Activated naive CD8-positive, alpha-beta T cell (primary cell): ENCODE results near the gene NTF3.

Experiments
- H3K27ac Mint-ChIP-seq: one replicate; pipeline ENCODE4 v1.8.0; 2021; ENCODE audit warnings: mixed read lengths
- H3K27me3 Mint-ChIP-seq: one replicate; pipeline ENCODE4 v1.8.0; 2021; ENCODE audit warnings: mixed read lengths
- H3K36me3 Mint-ChIP-seq: one replicate; pipeline ENCODE4 v1.8.0; 2021; ENCODE audit warnings: mixed read lengths
- H3K4me1 Mint-ChIP-seq: one replicate; pipeline ENCODE4 v1.8.0; 2021; ENCODE audit warnings: low read depth, mixed read lengths
- H3K4me3 Mint-ChIP-seq: one replicate; pipeline ENCODE4 v1.8.0; 2021; ENCODE audit warnings: mild to moderate bottlenecking, mixed read lengths
- H3K9me3 Mint-ChIP-seq: one replicate; pipeline ENCODE4 v1.8.0; 2021; ENCODE audit warnings: low read depth, mixed read lengths

NTF3 gene

GRCh38 chr12:5481645-5482044 is 49.7 kb downstream of the NTF3 start:
- Mint-ChIP-seq H3K27ac (no peak overlapping the region), H3K4me3 (no peak overlapping the region), H3K36me3 (no peaks in the 10 kb centered on the region), H3K4me1 (no peaks in the 10 kb centered on the region), H3K27me3 (no peaks in the 10 kb centered on the region), H3K9me3 (no peaks in the 10 kb centered on the region)

GRCh38 chr12:5484426-5484825 is 52.5 kb downstream of the NTF3 start:
- Mint-ChIP-seq H3K27ac (no peak overlapping the region), H3K36me3 (no peaks in the 10 kb centered on the region), H3K27me3 (peaks cover 5% of the 10 kb centered on the region), H3K4me1 (no peaks in the 10 kb centered on the region), H3K4me3 (no peak overlapping the region), H3K9me3 (no peaks in the 10 kb centered on the region)

GRCh38 chr12:5485454-5485853 is 53.5 kb downstream of the NTF3 start:
- Mint-ChIP-seq H3K27ac (no peak overlapping the region), H3K4me3 (no peak overlapping the region), H3K27me3 (peaks cover 5% of the 10 kb centered on the region), H3K9me3 (no peaks in the 10 kb centered on the region), H3K4me1 (no peaks in the 10 kb centered on the region), H3K36me3 (no peaks in the 10 kb centered on the region)

DNA sequence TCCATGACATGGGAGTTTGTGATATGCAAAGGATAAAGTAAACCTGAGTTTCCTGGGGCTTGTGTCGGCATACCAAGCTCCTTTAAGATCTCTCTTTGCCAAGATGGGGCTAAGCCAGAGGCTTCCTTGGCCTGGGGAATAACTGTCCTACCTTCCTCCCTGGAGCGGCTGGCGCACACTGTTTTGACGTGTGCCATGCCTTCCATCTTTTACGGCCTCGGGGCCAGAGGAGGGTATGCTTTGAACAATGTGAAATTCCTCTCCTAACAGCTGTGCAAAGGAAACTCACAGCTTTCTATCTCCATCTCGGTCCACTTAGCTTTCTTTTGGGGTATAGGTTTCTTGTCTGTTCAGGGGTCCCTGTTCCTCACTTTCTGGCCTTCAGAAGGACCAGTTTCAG is 55.2 kb downstream of the NTF3 start:
- no peak overlapping the region for H3K4me3 Mint-ChIP-seq
- H3K4me1 Mint-ChIP-seq = no peaks in the 10 kb centered on the region
- no peaks in the 10 kb centered on the region for H3K9me3 Mint-ChIP-seq
- H3K27me3 Mint-ChIP-seq = peaks cover 6% of the 10 kb centered on the region
- H3K36me3 Mint-ChIP-seq = no peaks in the 10 kb centered on the region
- H3K27ac Mint-ChIP-seq = no peak overlapping the region

- Mint-ChIP-seq H3K4me1 (no peaks in the 10 kb centered on the region), H3K4me3 (no peak overlapping the region), H3K9me3 (no peaks in the 10 kb centered on the region), H3K27me3 (peaks cover 6% of the 10 kb centered on the region), H3K36me3 (no peaks in the 10 kb centered on the region), H3K27ac (no peak overlapping the region)
Observed at GRCh38 chr12:5487948-5488625, 56.2 kb downstream of the NTF3 start.

DNA sequence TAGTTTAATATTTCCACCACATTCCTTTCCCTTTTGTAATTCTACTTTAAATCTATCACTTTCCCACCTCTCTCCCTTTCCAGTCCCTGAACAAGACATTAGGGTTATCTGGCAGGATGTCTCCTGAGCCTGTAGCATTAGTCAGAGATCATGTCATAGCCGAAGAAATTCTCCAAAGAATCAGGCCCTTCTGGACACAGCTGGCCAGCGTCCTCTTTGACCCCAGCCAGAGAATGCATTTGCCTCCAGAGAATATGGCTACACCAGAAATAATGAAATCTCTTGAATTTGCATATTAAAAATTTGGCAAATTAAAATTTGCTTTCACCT is 56.7 kb downstream of the NTF3 start:
- H3K4me3 Mint-ChIP-seq = no peak overlapping the region
- no peak overlapping the region for H3K27ac Mint-ChIP-seq
- no peaks in the 10 kb centered on the region for H3K9me3 Mint-ChIP-seq
- peaks cover 6% of the 10 kb centered on the region for H3K27me3 Mint-ChIP-seq
- no peaks in the 10 kb centered on the region for H3K4me1 Mint-ChIP-seq
- no peaks in the 10 kb centered on the region for H3K36me3 Mint-ChIP-seq

- Mint-ChIP-seq H3K4me1 (no peaks in the 10 kb centered on the region), H3K27ac (no peak overlapping the region), H3K9me3 (no peaks in the 10 kb centered on the region), H3K36me3 (no peaks in the 10 kb centered on the region), H3K4me3 (no peak overlapping the region), H3K27me3 (peaks cover 6% of the 10 kb centered on the region)
Observed at GRCh38 chr12:5489017-5489416, 57.1 kb downstream of the NTF3 start.

DNA sequence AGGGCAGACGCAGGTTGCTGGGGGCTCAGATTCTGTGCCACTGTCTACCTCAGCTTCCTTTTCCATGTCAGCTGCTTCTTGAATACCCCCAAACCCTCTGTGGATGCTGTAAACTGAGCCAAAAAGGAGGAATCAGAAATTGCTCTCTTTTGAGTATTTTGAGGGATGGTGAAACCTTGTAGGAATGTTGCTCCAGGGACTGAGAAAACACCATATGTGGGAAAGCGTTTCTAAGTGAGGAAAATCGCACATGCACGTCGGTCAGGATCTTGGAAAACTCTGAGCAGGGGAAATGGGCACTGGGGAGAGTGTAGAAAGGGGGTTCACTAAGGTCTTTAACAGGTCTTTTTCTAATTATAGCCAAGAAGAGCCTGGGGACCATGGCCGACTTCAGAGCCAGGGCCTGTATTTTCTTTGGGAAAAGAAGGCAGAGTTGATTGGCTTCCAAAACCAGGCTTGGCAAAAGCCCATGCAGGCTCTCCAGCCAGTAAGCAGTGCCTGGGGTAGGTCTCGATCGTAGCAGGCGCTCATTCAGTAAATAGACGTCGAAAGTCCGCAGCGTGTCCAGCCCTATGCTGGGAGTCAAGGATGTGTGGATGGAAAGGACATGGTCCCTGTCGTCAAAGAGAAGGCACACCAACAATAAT is 58.0 kb downstream of the NTF3 start:
- Mint-ChIP-seq H3K36me3 (no peaks in the 10 kb centered on the region), H3K27ac (no peak overlapping the region), H3K4me1 (no peaks in the 10 kb centered on the region), H3K9me3 (no peaks in the 10 kb centered on the region), H3K27me3 (peaks cover 6% of the 10 kb centered on the region), H3K4me3 (no peak overlapping the region)

GRCh38 chr12:5492562-5492961 is 60.7 kb downstream of the NTF3 start:
- Mint-ChIP-seq H3K27me3 (peaks cover 6% of the 10 kb centered on the region), H3K4me1 (no peaks in the 10 kb centered on the region), H3K36me3 (no peaks in the 10 kb centered on the region), H3K4me3 (no peak overlapping the region), H3K9me3 (no peaks in the 10 kb centered on the region), H3K27ac (no peak overlapping the region)

DNA sequence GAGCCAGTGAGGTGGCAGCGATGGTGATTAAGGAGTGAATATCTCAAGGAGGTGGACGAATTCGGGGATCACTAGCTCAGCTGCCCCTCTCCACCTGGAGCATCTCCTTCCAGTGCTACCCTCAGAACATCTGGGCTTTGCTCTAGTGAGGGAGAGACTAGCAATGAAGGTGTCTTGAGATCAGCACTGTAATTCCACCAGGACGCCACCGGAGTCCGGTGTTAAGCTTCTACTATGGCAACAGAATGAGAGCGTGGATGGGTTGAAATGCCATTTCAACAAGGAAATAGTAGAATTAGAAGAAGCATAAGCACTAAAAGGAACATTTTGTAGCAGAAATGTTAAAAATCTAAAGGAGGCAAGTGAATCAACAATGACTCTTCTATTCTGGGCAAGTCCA is 61.1 kb downstream of the NTF3 start:
- Mint-ChIP-seq H3K27ac (no peak overlapping the region), H3K9me3 (no peaks in the 10 kb centered on the region), H3K36me3 (no peaks in the 10 kb centered on the region), H3K27me3 (peaks cover 5% of the 10 kb centered on the region), H3K4me3 (no peak overlapping the region), H3K4me1 (no peaks in the 10 kb centered on the region)

DNA sequence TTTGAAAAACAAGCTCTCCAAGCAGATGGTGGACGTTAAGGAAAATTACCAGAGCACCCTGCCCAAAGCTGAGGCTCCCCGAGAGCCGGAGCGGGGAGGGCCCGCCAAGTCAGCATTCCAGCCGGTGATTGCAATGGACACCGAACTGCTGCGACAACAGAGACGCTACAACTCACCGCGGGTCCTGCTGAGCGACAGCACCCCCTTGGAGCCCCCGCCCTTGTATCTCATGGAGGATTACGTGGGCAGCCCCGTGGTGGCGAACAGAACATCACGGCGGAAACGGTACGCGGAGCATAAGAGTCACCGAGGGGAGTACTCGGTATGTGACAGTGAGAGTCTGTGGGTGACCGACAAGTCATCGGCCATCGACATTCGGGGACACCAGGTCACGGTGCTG is 62.4 kb downstream of the NTF3 start:
- no peaks in the 10 kb centered on the region for H3K4me1 Mint-ChIP-seq

GRCh38 chr12:5497329-5498053 is 65.6 kb downstream of the NTF3 start:
- H3K9me3 Mint-ChIP-seq = no peaks in the 10 kb centered on the region
- H3K4me3 Mint-ChIP-seq = no peak overlapping the region
- no peaks in the 10 kb centered on the region for H3K36me3 Mint-ChIP-seq
- no peak overlapping the region for H3K27ac Mint-ChIP-seq
- no peaks in the 10 kb centered on the region for H3K4me1 Mint-ChIP-seq
- H3K27me3 Mint-ChIP-seq = peaks cover 6% of the 10 kb centered on the region

More for the DNA sequence above, 62.4 kb downstream of the NTF3 start:
- Mint-ChIP-seq H3K36me3 (no peaks in the 10 kb centered on the region), H3K9me3 (no peaks in the 10 kb centered on the region), H3K4me3 (no peak overlapping the region), H3K27me3 (peaks cover 1% of the 10 kb centered on the region), H3K27ac (no peak overlapping the region)

- H3K27ac Mint-ChIP-seq = no peak overlapping the region
- H3K4me3 Mint-ChIP-seq = no peak overlapping the region
- peaks cover 6% of the 10 kb centered on the region for H3K27me3 Mint-ChIP-seq
- no peaks in the 10 kb centered on the region for H3K4me1 Mint-ChIP-seq
- no peaks in the 10 kb centered on the region for H3K36me3 Mint-ChIP-seq
- H3K9me3 Mint-ChIP-seq = no peaks in the 10 kb centered on the region
Observed at GRCh38 chr12:5498076-5498475, 66.2 kb downstream of the NTF3 start.

DNA sequence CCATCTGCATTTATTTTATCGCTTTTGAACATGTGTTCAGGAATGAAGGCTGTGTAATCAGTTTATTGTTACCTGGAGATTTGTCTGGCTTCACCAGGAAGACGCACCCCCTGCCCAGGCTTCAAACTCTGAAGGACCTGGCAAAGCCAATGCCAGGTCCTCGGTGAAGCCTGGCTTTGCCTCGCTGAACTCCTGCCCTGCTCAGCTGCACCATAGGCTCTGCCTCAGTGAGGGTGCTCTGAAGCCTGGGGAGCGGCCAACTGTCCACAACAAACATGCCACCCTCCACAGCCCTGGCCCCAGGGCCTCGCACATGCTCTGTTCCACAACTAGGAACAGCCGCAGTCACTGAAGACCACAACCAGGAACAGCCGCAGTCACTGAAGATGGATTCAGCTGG is 66.9 kb downstream of the NTF3 start:
- H3K4me3 Mint-ChIP-seq = no peak overlapping the region
- H3K9me3 Mint-ChIP-seq = no peaks in the 10 kb centered on the region
- peaks cover 6% of the 10 kb centered on the region for H3K27me3 Mint-ChIP-seq
- H3K4me1 Mint-ChIP-seq = no peaks in the 10 kb centered on the region
- no peak overlapping the region for H3K27ac Mint-ChIP-seq
- no peaks in the 10 kb centered on the region for H3K36me3 Mint-ChIP-seq

- H3K27me3 Mint-ChIP-seq = peaks cover 6% of the 10 kb centered on the region
- no peak overlapping the region for H3K27ac Mint-ChIP-seq
- H3K36me3 Mint-ChIP-seq = no peaks in the 10 kb centered on the region
- no peaks in the 10 kb centered on the region for H3K4me1 Mint-ChIP-seq
- H3K9me3 Mint-ChIP-seq = no peaks in the 10 kb centered on the region
- no peak overlapping the region for H3K4me3 Mint-ChIP-seq
Observed at GRCh38 chr12:5499566-5500330, 67.8 kb downstream of the NTF3 start.
